Lower leg skin (tissue), 3 donors: ENCODE measurements around the gene NBAS.

Experiments used
- POLR2A ChIP-seq, 2 donors: fragments of 450-650 bp; IDR thresholded peaks; one replicate each; pipeline ENCODE4 v1.6.1; 2016 to 2017; ENCODE audit warnings: antibody characterized with exemption in 2 of 2, mild to moderate bottlenecking in 1 of 2, moderate library complexity in 1 of 2
- TF ChIP-seq, protein P1 (sequence below), 3 donors: fragments of 450-650 bp; IDR thresholded peaks; one replicate each; pipeline ENCODE4 v1.5.1; 2016; ENCODE audit warnings: antibody characterized with exemption in 3 of 3, mild to moderate bottlenecking in 3 of 3, moderate library complexity in 2 of 3

DNA sequence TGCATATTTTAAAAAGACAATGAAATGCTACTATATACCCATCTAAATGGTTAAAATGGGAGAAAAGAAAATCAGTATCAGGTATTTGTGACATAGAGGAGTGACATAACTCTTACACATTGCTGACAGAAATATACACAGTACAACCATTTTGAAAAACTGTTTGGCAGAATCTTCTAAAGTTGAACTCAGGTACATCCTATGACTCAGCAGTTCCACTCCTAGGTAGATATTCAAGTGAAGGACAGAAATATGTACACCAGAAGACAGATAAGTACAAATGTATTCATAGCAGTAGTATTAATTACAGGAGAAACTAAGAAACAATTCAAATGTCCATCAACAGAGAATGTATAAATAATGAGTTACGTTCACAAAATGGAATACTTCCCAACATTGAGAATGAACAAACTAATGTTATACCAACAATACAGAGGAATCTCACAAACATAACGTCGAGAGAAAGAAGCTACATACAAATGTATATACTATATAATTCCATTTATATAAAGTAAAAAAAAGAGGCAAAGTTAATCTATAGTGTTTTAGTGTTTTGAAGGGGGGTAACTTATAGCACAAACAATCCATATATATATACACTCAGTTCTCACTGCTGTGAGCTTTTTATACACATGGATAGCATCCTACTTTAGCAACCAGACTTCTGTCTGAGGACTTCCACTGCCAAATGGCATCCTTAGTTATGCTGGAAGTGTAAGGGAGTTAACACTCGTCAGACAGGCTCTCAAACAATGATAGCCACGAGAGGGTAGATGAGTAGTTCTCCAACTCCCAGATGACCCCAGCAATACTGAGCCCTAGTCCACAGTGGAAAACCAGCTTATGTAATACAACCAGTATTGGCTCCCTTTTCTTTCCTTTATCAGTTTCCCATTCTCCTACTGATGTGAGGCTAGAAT, 172.5 kb downstream of the NBAS start:
- TF ChIP-seq, protein P1, sequence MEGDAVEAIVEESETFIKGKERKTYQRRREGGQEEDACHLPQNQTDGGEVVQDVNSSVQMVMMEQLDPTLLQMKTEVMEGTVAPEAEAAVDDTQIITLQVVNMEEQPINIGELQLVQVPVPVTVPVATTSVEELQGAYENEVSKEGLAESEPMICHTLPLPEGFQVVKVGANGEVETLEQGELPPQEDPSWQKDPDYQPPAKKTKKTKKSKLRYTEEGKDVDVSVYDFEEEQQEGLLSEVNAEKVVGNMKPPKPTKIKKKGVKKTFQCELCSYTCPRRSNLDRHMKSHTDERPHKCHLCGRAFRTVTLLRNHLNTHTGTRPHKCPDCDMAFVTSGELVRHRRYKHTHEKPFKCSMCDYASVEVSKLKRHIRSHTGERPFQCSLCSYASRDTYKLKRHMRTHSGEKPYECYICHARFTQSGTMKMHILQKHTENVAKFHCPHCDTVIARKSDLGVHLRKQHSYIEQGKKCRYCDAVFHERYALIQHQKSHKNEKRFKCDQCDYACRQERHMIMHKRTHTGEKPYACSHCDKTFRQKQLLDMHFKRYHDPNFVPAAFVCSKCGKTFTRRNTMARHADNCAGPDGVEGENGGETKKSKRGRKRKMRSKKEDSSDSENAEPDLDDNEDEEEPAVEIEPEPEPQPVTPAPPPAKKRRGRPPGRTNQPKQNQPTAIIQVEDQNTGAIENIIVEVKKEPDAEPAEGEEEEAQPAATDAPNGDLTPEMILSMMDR (IDR thresholded peaks at IDR 0.05) = no peak
- no peak for TF ChIP-seq POLR2A (IDR thresholded peaks at IDR 0.05)
